Coronary artery (tissue), 2 donors: ENCODE data around the gene ABHD18.
A peak's percentile ranks its signal among the peaks of the same experiment; 100 is the strongest.
"Not testable (repeated sequence)": the region's sequence is repeated elsewhere in the genome, so short reads cannot be mapped to it uniquely, and the experiment has no call there.

ENCODE experiments used
- DNase-seq: peaks from one replicate; pipeline ENCODE4 v3.0.0-alpha.2; 2017; ENCODE audit warnings: low spot score
- H3K27ac ChIP-seq, 2 donors: fragments of 200-600 bp; sonication (generic); one replicate each; pipeline ENCODE4 v1.5.1; 2016 to 2019
- H3K4me3 ChIP-seq: fragments of 200-600 bp; sonication (generic); 2 replicates; pipeline ENCODE4 v1.5.1; 2016; ENCODE audit warnings: mild to moderate bottlenecking, moderate library complexity
- TF ChIP-seq, protein P1 (sequence below): fragments of 200-600 bp; sonication (generic); IDR thresholded peaks from one replicate; pipeline ENCODE4 v1.5.1; 2019; ENCODE audit warnings: antibody characterized with exemption

ABHD18 gene

DNA sequence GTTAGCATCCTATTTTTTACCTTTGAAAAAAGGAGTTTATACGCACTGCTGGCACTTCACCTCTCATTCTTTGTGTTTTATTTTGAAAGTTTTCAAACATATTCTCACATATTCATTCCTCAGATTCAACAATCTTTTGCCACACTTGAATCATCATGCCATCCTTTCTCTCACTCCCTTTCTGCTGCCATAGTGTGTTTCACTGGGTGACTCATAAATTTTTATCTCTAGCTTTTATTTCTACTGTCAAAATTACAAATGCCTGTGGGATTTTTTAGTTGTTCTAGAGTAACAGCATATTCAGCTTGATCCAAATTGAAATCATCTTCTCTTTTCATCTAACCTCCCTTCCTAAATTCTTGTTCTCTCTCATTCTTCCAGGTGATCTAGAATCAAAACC is 28.2 kb upstream of the ABHD18 start:
- no peak for DNase-seq
- Histone ChIP-seq H3K4me3 (no peak overlapping the region), H3K27ac (no peak overlapping the region)
- TF ChIP-seq, protein P1, sequence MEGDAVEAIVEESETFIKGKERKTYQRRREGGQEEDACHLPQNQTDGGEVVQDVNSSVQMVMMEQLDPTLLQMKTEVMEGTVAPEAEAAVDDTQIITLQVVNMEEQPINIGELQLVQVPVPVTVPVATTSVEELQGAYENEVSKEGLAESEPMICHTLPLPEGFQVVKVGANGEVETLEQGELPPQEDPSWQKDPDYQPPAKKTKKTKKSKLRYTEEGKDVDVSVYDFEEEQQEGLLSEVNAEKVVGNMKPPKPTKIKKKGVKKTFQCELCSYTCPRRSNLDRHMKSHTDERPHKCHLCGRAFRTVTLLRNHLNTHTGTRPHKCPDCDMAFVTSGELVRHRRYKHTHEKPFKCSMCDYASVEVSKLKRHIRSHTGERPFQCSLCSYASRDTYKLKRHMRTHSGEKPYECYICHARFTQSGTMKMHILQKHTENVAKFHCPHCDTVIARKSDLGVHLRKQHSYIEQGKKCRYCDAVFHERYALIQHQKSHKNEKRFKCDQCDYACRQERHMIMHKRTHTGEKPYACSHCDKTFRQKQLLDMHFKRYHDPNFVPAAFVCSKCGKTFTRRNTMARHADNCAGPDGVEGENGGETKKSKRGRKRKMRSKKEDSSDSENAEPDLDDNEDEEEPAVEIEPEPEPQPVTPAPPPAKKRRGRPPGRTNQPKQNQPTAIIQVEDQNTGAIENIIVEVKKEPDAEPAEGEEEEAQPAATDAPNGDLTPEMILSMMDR, result no peak

GRCh38 chr4:127957105-127957504 is 8.1 kb upstream of the ABHD18 start:
- Histone ChIP-seq H3K4me3 (no peak overlapping the region), H3K27ac (no peak overlapping the region)
- DNase-seq, result no peak
- TF ChIP-seq, protein P1, result no peak

- TF ChIP-seq, protein P1, result no peak
- Histone ChIP-seq H3K27ac (no peak overlapping the region), H3K4me3 (no peak overlapping the region)
- DNase-seq, result no peak
Measured at GRCh38 chr4:127959794-127960193, 5.4 kb upstream of the ABHD18 start.

- Histone ChIP-seq H3K4me3 (peak overlapping the region; percentile 96), H3K27ac (peak overlapping the region; percentile 97 to 98)
- DNase-seq, result not testable (repeated sequence)
Measured at GRCh38 chr4:127963633-127964398, 1.4 kb upstream of the ABHD18 start.

DNA sequence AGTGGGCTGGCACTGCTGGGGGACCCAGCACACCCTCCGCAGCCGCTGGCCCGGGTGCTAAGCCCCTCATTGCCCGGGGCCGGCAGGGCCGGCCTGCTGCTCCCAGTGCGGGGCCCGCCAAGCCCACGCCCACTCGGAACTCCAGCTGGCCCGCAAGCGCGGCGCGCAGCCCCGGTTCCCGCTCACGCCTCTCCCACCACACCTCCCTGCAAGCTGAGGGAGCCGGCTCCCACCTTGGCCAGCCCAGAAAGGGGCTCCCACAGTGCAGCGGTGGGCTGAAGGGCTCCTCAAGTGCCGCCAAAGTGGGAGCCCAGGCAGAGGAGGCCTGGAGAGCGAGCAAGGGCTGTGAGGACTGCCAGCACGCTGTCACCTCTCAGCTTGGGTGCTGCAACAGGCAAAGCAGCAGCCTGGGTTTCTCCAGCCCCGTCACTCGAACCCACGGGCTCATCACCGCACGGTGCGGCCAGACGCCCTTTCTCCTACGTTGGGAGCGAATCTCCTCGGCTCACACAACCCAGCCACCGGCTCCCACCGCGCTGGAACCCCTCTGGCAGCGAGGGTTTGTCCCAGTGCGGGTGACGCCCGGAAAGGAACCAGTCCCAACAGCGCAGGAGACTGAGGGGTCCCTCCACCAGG is 662 bp upstream of the ABHD18 start:
- not testable (repeated sequence) for DNase-seq

DNA sequence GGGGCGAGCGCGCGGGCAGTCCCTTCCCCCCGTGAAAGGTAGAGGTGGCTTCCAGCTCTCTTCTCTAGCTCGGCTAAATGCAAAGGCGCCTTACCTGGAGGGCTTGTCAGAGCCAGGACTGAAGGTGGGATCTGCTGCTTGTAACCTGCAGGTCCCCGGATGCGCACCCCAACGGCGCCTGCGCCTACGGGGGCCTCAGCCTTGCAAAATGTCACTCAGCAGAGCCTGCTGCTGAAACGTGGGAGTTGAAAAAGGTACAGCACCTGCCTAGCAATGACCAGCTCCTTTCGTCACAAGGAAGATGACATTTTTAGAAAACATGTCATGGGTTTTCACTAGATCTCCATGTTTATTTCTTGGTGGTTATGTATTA is 583 bp downstream of the ABHD18 start:
- TF ChIP-seq, protein P1, result no peak
- DNase-seq, result peak; percentile 75
- H3K4me3 ChIP-seq, result peak overlapping the region; percentile 96
- peak overlapping the region; percentile 97 to 98 for H3K27ac ChIP-seq

More for the DNA sequence above, 662 bp upstream of the ABHD18 start:
- peak overlapping the region; percentile 97 to 98 for H3K27ac ChIP-seq
- peak overlapping the region; percentile 96 for H3K4me3 ChIP-seq

DNA sequence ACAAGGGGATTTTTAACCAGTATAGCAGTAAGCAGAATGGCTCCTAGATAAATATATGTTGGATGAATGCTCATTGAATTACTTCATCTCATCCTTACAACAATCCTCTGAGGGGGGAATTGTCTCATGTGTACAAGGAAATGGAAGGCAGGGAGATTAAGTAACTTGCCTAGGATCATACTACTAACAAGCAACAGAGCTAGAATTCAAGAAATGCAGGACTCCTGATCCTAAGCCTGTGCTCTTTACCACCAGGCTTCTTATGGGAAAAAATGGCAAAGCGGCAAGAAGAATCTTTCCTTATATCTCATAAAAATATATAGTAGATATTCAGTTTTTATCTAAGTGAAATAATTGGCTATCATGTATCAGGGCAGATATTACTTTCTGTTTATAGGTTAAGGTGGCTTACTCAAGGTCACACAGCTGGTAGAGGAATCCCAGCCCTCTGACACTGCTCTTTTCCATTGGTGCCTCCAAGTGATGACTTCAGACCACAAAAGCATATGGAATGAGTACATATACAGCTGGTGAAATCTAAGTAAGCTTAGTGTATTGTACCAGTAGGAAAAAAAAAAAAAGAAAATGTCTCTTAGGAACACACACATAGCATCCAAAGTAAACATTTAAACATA is 2.1 kb downstream of the ABHD18 start:
- TF ChIP-seq, protein P1, result no peak
- Histone ChIP-seq H3K27ac (no peak overlapping the region), H3K4me3 (no peak overlapping the region)
- DNase-seq, result no peak

GRCh38 chr4:127968586-127968985 is 3.4 kb downstream of the ABHD18 start:
- TF ChIP-seq, protein P1, result no peak
- Histone ChIP-seq H3K27ac (peak overlapping the region; percentile 1 to 58), H3K4me3 (peak overlapping the region; percentile 20)
- no peak for DNase-seq

DNA sequence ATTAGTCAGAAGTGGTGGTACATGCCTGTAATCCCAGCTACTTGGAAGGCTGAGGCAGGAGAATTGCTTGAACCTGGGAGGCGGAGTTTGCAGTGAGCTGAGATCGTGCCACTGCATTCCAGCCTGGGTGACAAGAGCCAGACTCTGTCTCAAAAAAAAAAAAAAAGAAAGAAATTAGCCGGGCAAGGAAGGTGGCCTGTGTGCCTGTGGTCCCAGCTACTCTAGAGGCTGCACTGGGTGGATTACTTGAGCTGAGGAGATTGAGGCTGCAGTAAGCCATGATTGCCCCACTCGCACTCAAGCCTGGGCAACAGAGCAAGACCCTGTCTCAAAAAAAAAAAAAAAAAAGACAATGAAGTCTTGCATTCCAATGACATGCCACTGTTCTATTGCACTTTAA is 5.7 kb downstream of the ABHD18 start:
- H3K27ac ChIP-seq, DNase-seq, H3K4me3 ChIP-seq: not testable (repeated sequence)
